IPS-15b (cell line): ENCODE measurements around the gene TEKT5.
"Not testable (repeated sequence)": the region's sequence is repeated elsewhere in the genome, so short reads cannot be mapped to it uniquely, and the experiment has no call there.

Experiments used
- H3K27me3 ChIP-seq: one replicate; pipeline ENCODE4 v1.6.1; 2013; ENCODE audit warnings: low read length; ENCODE audit not compliant: control insufficient read depth, insufficient read depth
- H3K36me3 ChIP-seq: one replicate; pipeline ENCODE4 v1.6.1; 2013; ENCODE audit warnings: low read length; ENCODE audit not compliant: control insufficient read depth, insufficient read depth
- H3K4me1 ChIP-seq: one replicate; pipeline ENCODE4 v1.6.1; 2013; ENCODE audit warnings: mild to moderate bottlenecking, low read length; ENCODE audit not compliant: control insufficient read depth, insufficient read depth
- H3K4me3 ChIP-seq: one replicate; pipeline ENCODE4 v1.5.1; 2013; ENCODE audit warnings: low read depth, low read length
- H3K9ac ChIP-seq: one replicate; pipeline ENCODE4 v1.6.1; 2013; ENCODE audit warnings: low read depth, mild to moderate bottlenecking, low read length
- H3K9me3 ChIP-seq: one replicate; pipeline ENCODE4 v1.6.1; 2013; ENCODE audit warnings: mild to moderate bottlenecking, low read length; ENCODE audit not compliant: control insufficient read depth, insufficient read depth

Gene TEKT5

GRCh38 chr16:10623059-10623458 lies 71.7 kb downstream of the TEKT5 start:
- H3K36me3 ChIP-seq: no peaks in the 10 kb centered on the region
- H3K27me3 ChIP-seq: peaks cover 9% of the 10 kb centered on the region
- no peaks in the 10 kb centered on the region for H3K9me3 ChIP-seq
- H3K4me3 ChIP-seq: no peak overlapping the region
- H3K9ac ChIP-seq: no peak overlapping the region
- peaks cover 7% of the 10 kb centered on the region for H3K4me1 ChIP-seq

DNA sequence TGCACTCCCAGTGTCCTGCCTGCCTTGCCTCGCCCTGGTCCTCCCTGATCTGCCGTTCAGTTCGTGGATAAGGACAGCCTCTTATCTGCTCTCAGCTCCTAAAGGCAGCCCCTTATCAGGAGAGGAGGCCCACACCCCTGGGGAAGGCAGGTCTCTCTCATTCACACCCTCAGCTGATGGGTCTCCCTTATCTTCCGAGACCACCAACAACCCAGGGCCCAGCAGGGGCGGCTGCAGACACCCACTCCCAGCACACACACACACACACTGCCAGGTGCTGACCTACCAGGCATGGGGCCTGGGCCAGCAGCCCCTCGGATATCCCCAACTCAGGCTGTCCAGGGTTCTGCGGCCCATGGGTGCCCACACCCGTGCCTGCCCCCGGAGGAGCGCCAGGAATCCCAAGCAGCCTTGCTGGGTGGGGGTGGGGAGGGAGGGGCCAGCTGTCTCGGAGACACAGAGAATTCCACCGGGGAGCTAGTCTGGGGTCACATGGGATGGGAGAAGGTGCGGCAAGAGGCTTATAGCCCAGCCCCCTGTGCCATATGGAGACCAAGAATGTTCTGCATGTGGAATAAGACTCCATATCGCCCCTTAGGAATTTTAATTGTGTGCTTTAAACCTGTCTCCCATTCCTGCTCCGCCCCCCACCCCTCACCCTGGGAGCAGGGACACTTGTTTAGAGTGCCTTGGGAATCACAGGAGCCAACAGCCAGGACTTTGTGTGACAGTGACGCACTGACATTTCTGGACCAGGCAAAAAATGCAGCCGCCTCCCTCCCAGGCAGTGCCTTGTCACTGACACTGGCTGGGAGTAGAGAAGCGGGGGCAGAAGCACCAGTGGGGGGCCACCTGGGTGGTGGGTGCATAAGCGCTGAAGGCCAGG lies 72.5 kb downstream of the TEKT5 start:
- Histone ChIP-seq H3K9ac (no peak overlapping the region), H3K9me3 (no peaks in the 10 kb centered on the region), H3K36me3 (no peaks in the 10 kb centered on the region), H3K27me3 (peaks cover 14% of the 10 kb centered on the region), H3K4me1 (peaks cover 14% of the 10 kb centered on the region), H3K4me3 (no peak overlapping the region)

DNA sequence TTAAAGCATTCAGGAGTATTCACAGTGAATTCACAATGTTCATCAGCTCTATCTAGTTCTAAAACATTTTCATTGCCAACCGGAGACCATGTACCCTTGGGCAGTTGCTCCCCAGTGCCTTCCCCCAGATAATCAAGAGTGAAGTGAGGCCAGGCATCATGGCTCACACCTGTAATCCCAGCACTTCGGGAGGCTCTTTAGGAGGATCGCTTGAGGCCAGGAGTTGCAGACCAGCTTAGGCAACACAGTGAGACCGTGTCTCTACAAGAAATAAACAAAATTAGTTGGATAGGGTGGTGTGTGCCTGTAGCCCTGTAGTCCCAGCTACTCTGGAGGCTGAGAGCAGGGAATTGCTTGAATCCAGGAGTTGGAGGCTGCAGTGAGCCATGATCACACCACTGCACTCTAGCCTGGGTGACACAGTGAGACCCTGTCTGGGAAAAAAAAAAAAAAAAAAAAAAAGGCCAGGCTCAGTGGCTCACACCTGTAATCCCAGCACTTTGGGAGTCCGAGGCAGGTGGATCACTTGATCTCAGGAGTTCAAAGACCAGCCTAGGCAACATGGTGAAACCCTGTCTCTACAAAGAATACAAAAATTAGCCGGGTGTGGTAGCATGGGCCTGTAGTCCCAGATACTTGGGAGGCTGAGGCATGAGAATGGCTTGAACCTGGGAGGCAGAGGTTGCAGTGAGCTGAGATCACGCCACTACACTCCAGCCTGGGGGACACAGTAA lies 73.3 kb downstream of the TEKT5 start:
- not testable (repeated sequence) for H3K9ac ChIP-seq, H3K4me3 ChIP-seq, H3K36me3 ChIP-seq, H3K9me3 ChIP-seq
- peaks cover 16% of the 10 kb centered on the region for H3K4me1 ChIP-seq
- peaks cover 14% of the 10 kb centered on the region for H3K27me3 ChIP-seq

DNA sequence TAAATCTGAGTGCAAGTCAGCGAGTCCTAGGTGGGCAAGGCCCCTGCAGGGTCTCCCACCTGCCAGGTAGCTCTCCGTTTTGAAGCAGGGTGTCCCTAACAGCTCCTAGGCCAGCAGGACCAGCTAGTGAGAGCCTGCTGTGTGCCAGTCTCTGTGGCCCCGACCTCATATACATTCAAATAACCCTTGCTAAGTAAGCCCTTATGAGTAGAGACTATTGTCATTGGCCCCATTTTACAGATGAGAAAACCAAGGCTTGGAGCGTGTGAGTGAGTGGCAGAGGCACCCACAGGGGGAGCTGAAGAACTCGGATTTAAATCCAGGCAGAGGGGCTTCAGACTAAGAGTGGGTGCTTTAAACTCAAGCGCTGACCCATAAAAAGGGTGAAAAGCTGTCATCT lies 74.6 kb downstream of the TEKT5 start:
- H3K9ac ChIP-seq: no peak overlapping the region
- peaks cover 14% of the 10 kb centered on the region for H3K27me3 ChIP-seq
- H3K4me3 ChIP-seq: peak overlapping the region; percentile 72
- no peaks in the 10 kb centered on the region for H3K9me3 ChIP-seq
- H3K36me3 ChIP-seq: no peaks in the 10 kb centered on the region
- H3K4me1 ChIP-seq: peaks cover 17% of the 10 kb centered on the region

DNA sequence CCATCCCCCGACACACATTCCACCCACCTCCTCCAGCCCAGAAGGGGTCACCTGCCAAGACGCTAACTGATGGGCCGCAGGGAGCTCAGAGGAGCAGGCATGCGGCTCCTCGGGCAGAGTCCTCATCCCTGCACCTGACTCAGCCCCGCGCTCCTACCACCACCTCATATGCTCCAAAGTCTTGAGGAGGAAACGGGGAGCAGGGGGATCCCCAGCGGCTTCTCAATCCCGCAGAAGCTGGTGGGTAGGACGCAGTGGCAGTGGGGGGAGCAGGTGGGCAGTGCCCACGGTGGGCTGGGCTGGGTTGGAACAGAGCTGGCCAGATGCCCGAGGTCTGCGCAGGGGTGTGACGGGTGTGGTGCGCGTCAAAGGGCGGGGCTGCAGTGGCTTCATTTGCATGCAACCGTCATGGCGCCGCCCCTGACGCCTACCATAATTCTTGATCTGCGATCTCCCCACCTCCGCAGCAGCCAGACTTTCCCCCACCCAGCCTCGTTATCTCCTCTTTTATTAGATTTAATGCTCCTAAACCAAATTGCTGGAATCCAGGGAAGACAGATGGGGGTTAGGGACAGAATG lies 75.4 kb downstream of the TEKT5 start:
- H3K36me3 ChIP-seq: no peaks in the 10 kb centered on the region
- H3K27me3 ChIP-seq: peaks cover 14% of the 10 kb centered on the region
- no peaks in the 10 kb centered on the region for H3K9me3 ChIP-seq
- H3K9ac ChIP-seq: no peak overlapping the region
- H3K4me3 ChIP-seq: peak overlapping the region; percentile 72
- H3K4me1 ChIP-seq: peaks cover 17% of the 10 kb centered on the region

DNA sequence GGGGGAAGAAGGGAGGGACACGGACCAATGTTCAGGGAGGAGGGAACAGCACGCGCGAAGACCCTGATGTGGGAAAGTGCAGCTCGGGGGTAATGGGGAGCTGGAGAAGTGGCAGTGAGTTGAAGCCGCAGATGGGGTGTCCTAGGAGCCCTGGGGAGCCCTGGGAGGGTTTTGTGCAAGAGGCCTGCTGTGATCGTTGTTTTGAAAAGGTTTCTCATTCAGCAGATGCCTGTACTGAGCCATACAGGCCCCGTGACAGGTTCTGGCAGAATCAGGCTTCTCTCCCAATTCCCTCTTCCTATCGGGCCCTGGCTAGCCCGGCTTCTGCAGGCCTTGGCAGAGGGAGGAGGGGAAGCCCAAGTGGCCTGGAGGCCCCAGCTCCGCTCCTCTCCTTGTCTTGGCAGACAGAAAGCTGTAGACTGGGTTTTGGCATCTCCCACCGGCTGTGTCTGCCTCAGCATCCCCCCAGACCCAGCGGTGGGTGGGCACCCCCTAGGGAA lies 76.0 kb downstream of the TEKT5 start:
- Histone ChIP-seq H3K36me3 (no peaks in the 10 kb centered on the region), H3K4me1 (peaks cover 17% of the 10 kb centered on the region), H3K9me3 (no peaks in the 10 kb centered on the region), H3K4me3 (peak overlapping the region; percentile 72), H3K27me3 (peaks cover 14% of the 10 kb centered on the region), H3K9ac (no peak overlapping the region)

DNA sequence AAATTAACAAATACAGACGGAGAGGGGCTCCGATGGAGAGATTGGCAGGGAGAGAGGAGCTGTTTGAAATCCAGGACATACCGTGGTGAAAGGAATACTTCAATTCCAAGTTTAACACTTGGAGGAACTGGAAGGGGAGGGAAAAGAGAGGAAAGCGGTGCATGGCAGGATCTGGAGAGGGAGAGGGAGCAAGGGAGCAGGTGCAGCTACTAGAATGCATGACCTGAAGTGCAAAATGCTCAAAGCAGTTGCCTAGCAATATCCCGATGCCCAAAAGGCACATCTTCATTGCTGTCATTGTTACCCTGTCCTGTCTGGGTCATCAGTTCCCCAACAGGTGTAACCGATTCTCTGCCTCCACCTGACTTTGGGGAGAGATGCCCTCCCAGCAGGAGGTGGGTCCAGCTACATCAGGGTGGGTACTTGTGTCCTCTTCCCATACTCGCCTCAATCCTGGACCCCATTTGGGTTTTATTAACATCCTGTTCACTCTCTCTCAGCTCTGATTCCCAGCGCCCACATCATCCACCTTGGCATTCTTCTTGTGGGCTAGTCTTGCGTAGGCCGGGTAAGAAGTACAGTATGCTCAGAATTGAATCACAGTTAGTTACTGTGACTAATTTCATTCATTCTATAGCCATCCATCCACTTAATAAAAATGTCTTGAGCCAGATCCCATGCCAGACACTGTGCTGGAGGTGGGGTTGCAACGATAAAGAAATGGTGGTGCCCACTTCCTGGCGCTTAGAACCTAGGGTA lies 76.9 kb downstream of the TEKT5 start:
- Histone ChIP-seq H3K36me3 (no peaks in the 10 kb centered on the region), H3K9me3 (no peaks in the 10 kb centered on the region), H3K9ac (no peak overlapping the region), H3K4me1 (peaks cover 17% of the 10 kb centered on the region), H3K27me3 (peaks cover 14% of the 10 kb centered on the region), H3K4me3 (no peak overlapping the region)

GRCh38 chr16:10616756-10617640 lies 77.7 kb downstream of the TEKT5 start:
- H3K4me3 ChIP-seq: peak overlapping the region; percentile 18
- no peaks in the 10 kb centered on the region for H3K36me3 ChIP-seq
- H3K9me3 ChIP-seq: no peaks in the 10 kb centered on the region
- H3K27me3 ChIP-seq: peaks cover 14% of the 10 kb centered on the region
- H3K9ac ChIP-seq: no peak overlapping the region
- H3K4me1 ChIP-seq: peaks cover 13% of the 10 kb centered on the region

DNA sequence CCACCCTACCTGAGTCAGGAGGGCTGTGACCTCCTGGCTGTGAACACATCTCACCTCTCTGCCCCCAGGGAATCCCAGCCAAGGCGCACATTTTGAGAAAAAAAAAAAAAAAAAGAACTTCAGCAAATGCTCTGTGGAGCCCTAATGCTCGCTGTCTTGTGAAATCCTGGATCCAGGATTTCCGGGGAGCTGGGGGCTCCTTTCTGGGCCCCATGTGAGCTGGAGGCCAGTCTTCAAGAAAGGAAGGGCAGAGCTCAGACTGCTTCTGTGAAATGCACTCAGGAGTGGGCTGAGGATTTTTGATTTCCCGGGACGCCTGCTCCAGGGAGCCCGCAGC lies 78.3 kb downstream of the TEKT5 start:
- H3K4me3 ChIP-seq: no peak overlapping the region
- H3K27me3 ChIP-seq: peaks cover 14% of the 10 kb centered on the region
- peaks cover 13% of the 10 kb centered on the region for H3K4me1 ChIP-seq
- H3K9me3 ChIP-seq: no peaks in the 10 kb centered on the region
- H3K9ac ChIP-seq: no peak overlapping the region
- H3K36me3 ChIP-seq: no peaks in the 10 kb centered on the region

- Histone ChIP-seq H3K4me1 (peaks cover 10% of the 10 kb centered on the region), H3K27me3 (peaks cover 11% of the 10 kb centered on the region), H3K4me3 (no peak overlapping the region), H3K9ac (no peak overlapping the region), H3K9me3 (no peaks in the 10 kb centered on the region), H3K36me3 (no peaks in the 10 kb centered on the region)
Measured at GRCh38 chr16:10614685-10615084, 80.0 kb downstream of the TEKT5 start.
